ENCODE data around the gene TRMT6.

Gene TRMT6

DNA sequence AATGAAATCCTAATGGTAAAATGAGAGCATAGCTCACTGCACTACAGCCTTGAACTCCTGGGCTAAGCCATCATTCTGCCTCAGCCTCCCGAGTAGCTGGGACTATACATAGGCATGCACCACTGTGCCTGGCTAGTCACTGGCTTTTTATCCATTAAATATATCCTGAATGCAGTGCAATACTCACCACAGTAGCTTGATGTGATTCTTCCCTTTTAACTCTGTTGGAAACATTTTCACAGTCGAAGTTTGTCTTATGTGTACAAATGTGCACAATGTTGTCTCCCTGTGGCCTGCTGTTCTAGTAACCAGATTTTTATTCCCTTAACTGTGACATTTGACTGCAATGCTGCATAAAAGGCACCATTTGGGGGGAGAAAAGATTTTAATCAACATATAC is 56.7 kb downstream of the TRMT6 start:
- DNase-seq: no peak

DNA sequence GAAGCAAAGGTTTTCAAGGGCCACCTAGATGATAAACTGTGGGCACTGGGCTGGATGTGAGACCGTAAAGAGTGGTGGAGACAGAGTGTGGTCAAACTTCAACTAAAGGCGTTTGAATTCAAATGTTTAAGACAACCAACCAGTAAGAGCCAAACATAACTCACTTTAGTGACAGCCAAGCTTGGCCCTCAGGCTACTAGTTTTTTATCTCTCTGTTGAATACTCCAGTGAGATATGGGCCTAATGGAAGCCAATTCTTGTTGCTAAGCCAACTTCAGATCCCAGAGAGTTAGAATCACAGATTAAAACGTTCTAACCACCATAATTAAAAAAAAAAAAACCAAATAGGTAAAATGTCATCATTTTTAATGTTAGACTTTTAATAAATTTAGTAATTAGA is 57.3 kb downstream of the TRMT6 start:
- no peak for DNase-seq

DNA sequence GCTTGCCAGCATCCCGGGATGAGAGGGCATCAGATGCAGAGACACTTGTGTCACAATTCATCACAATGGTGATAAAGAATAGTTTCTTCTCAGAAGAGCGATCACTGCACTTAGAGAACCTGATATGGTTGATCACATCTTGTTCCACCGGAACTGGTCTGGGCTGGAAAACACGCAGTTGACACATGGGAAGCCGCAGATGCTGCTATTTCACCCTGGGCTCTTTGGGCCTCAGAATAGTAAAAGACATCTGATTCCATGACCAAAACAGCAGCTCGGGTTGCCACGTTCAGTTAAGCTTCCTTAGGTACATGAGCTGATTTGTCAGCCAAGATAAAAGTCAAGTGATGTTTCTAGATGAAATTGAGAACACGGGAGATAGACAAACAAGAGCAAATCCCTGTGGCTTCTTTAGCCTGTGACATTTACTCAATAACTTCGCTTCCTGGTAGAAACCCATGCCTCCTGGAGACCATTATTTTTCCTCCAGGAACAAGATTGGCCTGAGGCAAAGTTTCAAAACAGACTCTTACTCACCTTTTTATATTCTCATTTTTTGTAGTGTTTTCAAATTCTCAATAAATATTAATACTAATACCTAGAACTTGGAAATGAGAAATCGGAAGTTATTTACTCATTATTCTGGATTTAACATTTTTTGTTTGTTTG is 59.4 kb downstream of the TRMT6 start:
- no peak for DNase-seq

DNA sequence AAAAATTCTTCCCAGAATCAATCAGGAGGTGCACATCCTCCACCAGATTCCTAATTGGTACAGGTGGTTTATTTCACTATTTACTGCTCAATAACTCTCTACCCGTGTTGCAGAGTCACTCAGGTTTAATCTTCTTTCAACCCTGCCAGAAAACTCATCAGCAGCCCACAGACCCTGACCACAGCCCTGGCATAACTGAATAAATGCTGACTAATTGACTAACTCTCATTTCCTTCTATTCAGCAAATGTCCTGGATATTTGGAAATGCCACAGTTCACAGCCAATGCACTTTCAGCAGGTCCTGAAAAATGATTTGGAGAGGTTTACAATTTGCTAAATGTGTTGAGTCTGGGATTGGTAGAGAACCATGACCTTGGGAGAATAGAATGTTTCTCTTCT is 62.3 kb downstream of the TRMT6 start:
- DNase-seq: no peak

DNA sequence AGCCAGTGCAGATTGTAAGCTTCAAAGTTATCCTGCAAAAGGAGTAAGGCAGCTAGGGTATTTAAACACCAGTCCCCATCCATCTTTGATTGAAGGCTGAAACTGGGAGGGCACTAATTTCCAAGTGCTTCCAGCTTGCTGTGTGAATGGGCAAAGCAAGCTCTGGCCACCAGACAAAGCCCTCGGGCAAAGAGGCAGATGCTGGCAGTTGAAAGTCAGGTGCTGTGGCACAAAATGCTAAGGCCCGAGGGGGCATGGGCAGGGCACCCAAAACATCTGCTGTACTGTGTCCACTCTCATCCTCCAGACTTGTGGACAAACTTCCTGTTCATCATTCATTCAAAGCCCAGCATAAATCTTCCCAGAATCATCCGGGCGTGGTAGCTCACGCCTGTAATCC is 62.9 kb downstream of the TRMT6 start:
- no peak for DNase-seq
